ENCODE data around the gene KRT9. TPM values are rescaled to one million over a fixed set of nuclear protein-coding genes. Genes with fewer than 3 reads are reported as not detected.

KRT9 gene
- total and polyA plus RNA-seq, 2 donors (not counting 3 experiments of a cell fraction or from before 2014, with no cell fraction given): not detected

- POLR2A ChIA-PET: no interaction called here
Measured at GRCh38 chr17:41592601-41593305, 20.9 kb upstream of the KRT9 start.

GRCh38 chr17:41589301-41589700, 17.4 kb upstream of the KRT9 start:
- Histone ChIP-seq H3K9ac (replicated peaks; ENCODE audit: extremely low read depth, insufficient read depth, low read length) (no peak overlapping the region), H3K4me3 (replicated peaks in 1 of 3; ENCODE audit: insufficient read depth in 1 of 3, low read depth in 1 of 3, low read length in 3 of 3) (no peak overlapping the region), H3K4me2 (ENCODE audit: insufficient read depth, low read length) (no peak overlapping the region), H4K20me1 (replicated peaks; ENCODE audit: control insufficient read depth, extremely low read depth, insufficient read depth, low read length) (no peaks in the 10 kb centered on the region), H3K9me3 (replicated peaks; ENCODE audit: control insufficient read depth, insufficient read depth, low read length) (no peaks in the 10 kb centered on the region), H3K36me3 (ENCODE audit: control insufficient read depth in 2 of 2, extremely low read depth in 1 of 2, insufficient read depth in 2 of 2, low read length in 2 of 2) (no peaks in the 10 kb centered on the region), H3K9me1 (replicated peaks; ENCODE audit: control insufficient read depth, extremely low read depth, insufficient read depth, low read length) (no peaks in the 10 kb centered on the region), H3K4me1 (ENCODE audit: control insufficient read depth, extremely low read depth, insufficient read depth, low read length) (no peaks in the 10 kb centered on the region), H3K27ac (ENCODE audit: insufficient read depth, low read depth, low read length) (no peak overlapping the region), H3K27me3 (ENCODE audit: control insufficient read depth in 2 of 2, insufficient read depth in 2 of 2, low read length in 2 of 2) (peaks cover 0 to 2% of the 10 kb centered on the region in 2 experiments), H2AFZ (ENCODE audit: low read depth, low read length) (no peak overlapping the region), H3K79me2 (ENCODE audit: control insufficient read depth, insufficient read depth, low read length) (no peaks in the 10 kb centered on the region)
- DNase-seq (ENCODE audit: low read depth, low spot score) (no peak), FAIRE-seq (no peak)
- dilution Hi-C loops (cut with MboI; ENCODE audit: extremely low pct_ligation_motif_present, low sequenced_read_pairs): no loop called here
- POLR2A ChIA-PET: no interaction called here
- BruUV-seq (replicated peaks): no TSS peak
- CTCF ChIA-PET: no interaction called here
- TF ChIP-seq EZH2 (IDR thresholded peaks at IDR 0.05; ENCODE audit: borderline replicate concordance, low read depth, low read length, severe bottlenecking) (no peak), MYC (IDR thresholded peaks at IDR 0.05; ENCODE audit: low read depth, low read length) (no peak), GATA2 (IDR thresholded peaks at IDR 0.05; ENCODE audit: insufficient read depth, insufficient read length, low read depth, low read length) (no peak), CTCF (IDR thresholded peaks at IDR 0.05; ENCODE audit: extremely low read depth in 1 of 2, insufficient read depth in 1 of 2, low read depth in 1 of 2, low read length in 2 of 2) (no peak)
- intact Hi-C loops (cut with micrococcal nuclease): no loop called here

More at GRCh38 chr17:41592601-41593305, 20.9 kb upstream of the KRT9 start:
- Histone ChIP-seq H3K9ac (replicated peaks; ENCODE audit: extremely low read depth, insufficient read depth, low read length) (no peak overlapping the region), H3K27me3 (ENCODE audit: control insufficient read depth in 2 of 2, insufficient read depth in 2 of 2, low read length in 2 of 2) (peaks cover 0 to 2% of the 10 kb centered on the region in 2 experiments), H2AFZ (ENCODE audit: low read depth, low read length) (no peak overlapping the region), H3K79me2 (ENCODE audit: control insufficient read depth, insufficient read depth, low read length) (no peaks in the 10 kb centered on the region), H3K9me1 (replicated peaks; ENCODE audit: control insufficient read depth, extremely low read depth, insufficient read depth, low read length) (no peaks in the 10 kb centered on the region), H3K27ac (ENCODE audit: insufficient read depth, low read depth, low read length) (no peak overlapping the region), H3K4me3 (replicated peaks in 1 of 3; ENCODE audit: insufficient read depth in 1 of 3, low read depth in 1 of 3, low read length in 3 of 3) (no peak overlapping the region), H3K9me3 (replicated peaks; ENCODE audit: control insufficient read depth, insufficient read depth, low read length) (no peaks in the 10 kb centered on the region), H3K36me3 (ENCODE audit: control insufficient read depth in 2 of 2, extremely low read depth in 1 of 2, insufficient read depth in 2 of 2, low read length in 2 of 2) (no peaks in the 10 kb centered on the region), H4K20me1 (replicated peaks; ENCODE audit: control insufficient read depth, extremely low read depth, insufficient read depth, low read length) (no peaks in the 10 kb centered on the region), H3K4me2 (ENCODE audit: insufficient read depth, low read length) (no peak overlapping the region), H3K4me1 (ENCODE audit: control insufficient read depth, extremely low read depth, insufficient read depth, low read length) (no peaks in the 10 kb centered on the region)
- BruUV-seq (replicated peaks): no TSS peak
- FAIRE-seq (no peak), DNase-seq (ENCODE audit: low read depth, low spot score) (no peak)
- dilution Hi-C loops (cut with MboI; ENCODE audit: extremely low pct_ligation_motif_present, low sequenced_read_pairs): no loop called here
- CTCF ChIA-PET: interaction anchor here (1.6 to 2.5 kb wide), 2 partner anchors 9 to 13 kb away, joined by 5 to 7 read pairs; no protein-coding TSS in a partner anchor
- TF ChIP-seq FOS (IDR thresholded peaks at IDR 0.05; ENCODE audit: borderline replicate concordance, insufficient read depth, low read length) (no peak), POLR2AphosphoS5 (IDR thresholded peaks at IDR 0.05; ENCODE audit: insufficient read depth, low read depth, low read length) (no peak), POLR2A (IDR thresholded peaks at IDR 0.05; ENCODE audit: low read depth, low read length) (no peak), JUN (IDR thresholded peaks at IDR 0.05; ENCODE audit: borderline replicate concordance, insufficient read depth, insufficient read length, low read depth) (no peak)
- intact Hi-C loops (cut with micrococcal nuclease): no loop called here

Data from endothelial cell of umbilical vein (primary cell).